NCI-H2107 treated with DMSO at 0.1 percent for 48 hours (cell line): ENCODE results near the gene PAXIP1.

Experiments
- DNase-seq: peaks from one replicate; lab custom pipeline; 2025; ENCODE audit not compliant: unreplicated experiment; lab: John Stamatoyannopoulos, UW

Gene PAXIP1

DNA sequence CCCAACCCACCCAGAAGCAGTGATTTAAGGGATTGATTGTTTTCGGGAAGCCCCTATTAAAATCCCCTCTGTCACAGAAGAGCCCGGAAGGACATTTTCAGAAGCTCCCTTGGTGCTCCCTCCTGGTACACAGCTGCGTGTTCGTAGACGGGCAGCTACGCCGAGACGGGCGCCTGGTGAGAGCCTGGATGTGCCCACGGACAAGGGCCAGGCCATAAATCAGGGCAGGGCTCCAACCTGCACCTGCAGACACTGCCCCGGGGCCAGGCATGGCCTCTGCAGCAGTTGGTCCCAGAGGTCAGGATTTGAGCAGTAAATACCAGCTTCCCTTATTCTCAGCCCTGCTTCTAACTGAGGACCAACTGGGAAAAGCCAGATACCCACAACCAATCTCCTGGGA lies 106.8 kb downstream of the PAXIP1 start:
- DNase-seq = no peak
